SK-N-SH (cell line): ENCODE measurements around the gene SMIM41. TPM values are rescaled to one million over a fixed set of nuclear protein-coding genes. Genes with fewer than 3 reads are reported as not detected.

Experiments used
- CTCF ChIA-PET: fragments of 300-600, 350-600 bp; formaldehyde crosslinking; extraction: SDS; loops from one replicate; lab custom pipeline; 2021; lab: Yijun Ruan, JAX
- POLR2A ChIA-PET: fragments of 350-600 bp; sonication (Branson Sonifier 250); formaldehyde crosslinking; extraction: SDS; loops from one replicate; lab custom pipeline; 2020; ENCODE audit warnings: antibody characterized with exemption, inconsistent platforms; lab: Yijun Ruan, JAX
- DNase-seq: peaks from one replicate; pipeline ENCODE4 v3.0.0; 2012
- H2AFZ ChIP-seq: fragments of 200-600 bp; sonication (generic); 2 replicates; pipeline ENCODE4 v1.8.1; 2016; ENCODE audit warnings: antibody characterized with exemption, mild to moderate bottlenecking, low read depth
- H3F3A ChIP-seq: fragments of 200-600 bp; sonication (generic); replicated peaks from 2 replicates; pipeline ENCODE3; 2016; ENCODE audit warnings: antibody characterized with exemption, mild to moderate bottlenecking; ENCODE audit not compliant: insufficient read depth
- H3K27ac ChIP-seq, 2 experiments: fragments of 200-500 bp in 1 of 2; fragments of 200-600 bp in 1 of 2; sonication (Bioruptor generic) in 1 of 2; sonication (generic), shearing (Covaris generic) in 1 of 2; 2 replicates each; pipeline versions ENCODE4 v1.5.1 to v1.6.1; 2014 to 2016; ENCODE audit warnings: low read depth in 2 of 2, inconsistent platforms in 1 of 2, low read length in 1 of 2, mild to moderate bottlenecking in 1 of 2, mixed read lengths in 1 of 2
- H3K27me3 ChIP-seq: fragments of 200-600 bp; sonication (generic), shearing (Covaris generic); 2 replicates; pipeline ENCODE4 v1.6.1; 2016; ENCODE audit warnings: mixed run types; ENCODE audit not compliant: insufficient read depth
- H3K36me3 ChIP-seq, 2 experiments: fragments of 200-500 bp in 1 of 2; fragments of 200-600 bp in 1 of 2; sonication (Bioruptor generic) in 1 of 2; sonication (generic) in 1 of 2; replicated peaks in 1 of 2; 2 replicates each; pipeline versions ENCODE3 to v1.5.1; 2014 to 2016; ENCODE audit warnings: low read length in 1 of 2, mild to moderate bottlenecking in 1 of 2; ENCODE audit not compliant: insufficient read depth in 2 of 2, control insufficient read depth in 1 of 2
- H3K4me1 ChIP-seq, 2 experiments: fragments of 200-500 bp in 1 of 2; fragments of 200-600 bp in 1 of 2; sonication (Bioruptor generic) in 1 of 2; sonication (generic), shearing (Covaris generic) in 1 of 2; 2 replicates each; pipeline versions ENCODE4 v1.5.1 to v1.6.1; 2014 to 2016; ENCODE audit warnings: low read depth in 1 of 2, low read length in 1 of 2, mixed run types in 1 of 2; ENCODE audit not compliant: insufficient read depth in 2 of 2, control insufficient read depth in 1 of 2
- H3K4me2 ChIP-seq: fragments of 200-600 bp; sonication (generic), shearing (Covaris generic); 2 replicates; pipeline ENCODE4 v1.6.1; 2017; ENCODE audit warnings: mixed run types
- H3K4me3 ChIP-seq, 2 experiments: fragments of 200-500 bp in 1 of 2; fragments of 200-600 bp in 1 of 2; sonication (Bioruptor generic) in 1 of 2; sonication (generic), shearing (Covaris generic) in 1 of 2; 2 replicates each; pipeline versions ENCODE4 v1.5.1 to v1.8.1; 2014 to 2016; ENCODE audit warnings: low read depth in 2 of 2, inconsistent platforms in 1 of 2, low read length in 1 of 2, mild to moderate bottlenecking in 1 of 2, mixed read lengths in 1 of 2, moderate library complexity in 1 of 2
- H3K79me2 ChIP-seq: fragments of 200-600 bp; sonication (generic); 2 replicates; pipeline ENCODE4 v1.8.1; 2017; ENCODE audit warnings: mild to moderate bottlenecking; ENCODE audit not compliant: insufficient read depth
- H3K9ac ChIP-seq: fragments of 200-600 bp; sonication (generic); 2 replicates; pipeline ENCODE4 v1.6.1; 2017; ENCODE audit warnings: mixed run types
- H3K9me2 ChIP-seq: fragments of 200-600 bp; sonication (generic); 2 replicates; pipeline ENCODE4 v1.6.1; 2017; ENCODE audit warnings: mixed run types
- H3K9me3 ChIP-seq: fragments of 200-600 bp; sonication (generic); 2 replicates; pipeline ENCODE4 v1.6.1; 2017; ENCODE audit warnings: mixed run types, mild to moderate bottlenecking, moderate library complexity
- H4K20me1 ChIP-seq: fragments of 200-600 bp; sonication (generic); 2 replicates; pipeline ENCODE4 v1.6.1; 2017; ENCODE audit warnings: mild to moderate bottlenecking, mixed run types; ENCODE audit not compliant: insufficient read depth
- CHD2 ChIP-seq: fragments of 150-350 bp; IDR thresholded peaks from 2 replicates; pipeline ENCODE4 v1.6.1; 2018; ENCODE audit warnings: low read length; ENCODE audit not compliant: partially characterized antibody
- CTCF ChIP-seq: fragments of 200-600 bp; sonication (generic); IDR thresholded peaks from 2 replicates; pipeline ENCODE4 v1.6.1; 2017; ENCODE audit warnings: antibody characterized with exemption, mild to moderate bottlenecking, moderate library complexity
- GABPA ChIP-seq: IDR thresholded peaks from 2 replicates; pipeline ENCODE4 v1.4.0; 2012; ENCODE audit warnings: low read depth, mild to moderate bottlenecking
- IRF3 ChIP-seq: fragments of 150-350 bp; IDR thresholded peaks from 2 replicates; pipeline ENCODE4 v1.6.1; 2016; ENCODE audit warnings: mild to moderate bottlenecking, low read depth, low read length
- JUND ChIP-seq: IDR thresholded peaks from 2 replicates; pipeline ENCODE4 v1.4.0; 2012
- POLR2AphosphoS5 ChIP-seq: IDR thresholded peaks from 2 replicates; pipeline ENCODE4 v1.6.1; 2012; ENCODE audit warnings: low read depth, low read length
- RAD21 ChIP-seq: IDR thresholded peaks from 2 replicates; pipeline ENCODE4 v1.6.1; 2012; ENCODE audit warnings: mild to moderate bottlenecking, low read length
- REST ChIP-seq: IDR thresholded peaks from 2 replicates; pipeline ENCODE4 v1.6.1; 2012; ENCODE audit warnings: mild to moderate bottlenecking, low read depth, low read length, moderate library complexity
- SMC3 ChIP-seq: IDR thresholded peaks from 2 replicates; pipeline ENCODE4 v1.6.1; 2012; ENCODE audit warnings: low read depth, low read length, improper control_type of control experiment
- TCF12 ChIP-seq: IDR thresholded peaks from 2 replicates; pipeline ENCODE4 v1.4.0; 2012
- WGBS: methylation state at CpG from one replicate; pipeline ENCODE4 v1.1.6; 2017; ENCODE audit warnings: low lambda C conversion rate; 5-methylcytosine and 5-hydroxymethylcytosine counted together
- polyA plus RNA-seq, 3 experiments: library from polyadenylated mRNA; depleted of rRNA; stranded (reverse); fragments of >200 nt; gene quantifications; 2 replicates each; pipeline ENCODE4 v1.2.3, GENCODE V29; 2012

Gene SMIM41
- polyA plus RNA-seq, 1 of the 3 experiments (the other 2 are of a cell fraction), result not detected

- Histone ChIP-seq H3K4me2 (no peak overlapping the region), H3K9me3 (no peaks in the 10 kb centered on the region), H3K36me3 (no peaks in the 10 kb centered on the region), H3K9me2 (no peaks in the 10 kb centered on the region), H3K27me3 (no peaks in the 10 kb centered on the region), H3F3A (peaks cover 3% of the 10 kb centered on the region), H3K9ac (no peak overlapping the region), H4K20me1 (no peaks in the 10 kb centered on the region), H3K4me3 (no peak overlapping the region; a peak in 1 of 4 replicates), H3K27ac (no peak overlapping the region), H3K79me2 (no peaks in the 10 kb centered on the region), H2AFZ (no peak overlapping the region)
- WGBS, result 36% methylated on average over 14 of the region's 15 CpGs
- DNase-seq, result peak; percentile 92
- POLR2A ChIA-PET, result no interaction called here
- CTCF ChIA-PET, result interaction anchor here (0.5 to 7.5 kb wide), 63 partner anchors 9 to 727 kb away, joined by 3 to 110 read pairs (median 4); partner anchors contain the start of genes KRT80 and KRT83
- TF ChIP-seq TCF12 (no peak), CTCF (peak; percentile 98), RAD21 (peak; percentile 99), SMC3 (peak; percentile 96), JUND (no peak), REST (no peak), CHD2 (no peak), IRF3 (no peak), GABPA (no peak), POLR2AphosphoS5 (no peak)
- TF ChIP-seq, all 33 proteins: peak for 3
- H3K4me1 ChIP-seq, result no peaks in the 10 kb centered on the region
Measured at GRCh38 chr12:52156757-52157565, 77.5 kb downstream of the SMIM41 start.
